Stimulated activated CD8-positive, alpha-beta memory T cell treated with anti-CD3 and anti-CD28 coated beads, Interleukin-4, amount 100 ng/mL, for 4 hours (primary cell): ENCODE data around the gene LAMA3.

Source experiments
- DNase-seq, 2 donors: peaks; one replicate each; pipeline ENCODE4 v3.0.0-alpha.2; 2020; ENCODE audit warnings: low read depth in 2 of 2, low spot score in 1 of 2

The LAMA3 gene

GRCh38 chr18:23845988-23846630 is 156.9 kb downstream of the LAMA3 start:
- no peak for DNase-seq

- DNase-seq = no peak
Observed at GRCh38 chr18:23847321-23847986, 158.2 kb downstream of the LAMA3 start.

GRCh38 chr18:23849141-23849540 is 159.9 kb downstream of the LAMA3 start:
- DNase-seq = no peak

DNA sequence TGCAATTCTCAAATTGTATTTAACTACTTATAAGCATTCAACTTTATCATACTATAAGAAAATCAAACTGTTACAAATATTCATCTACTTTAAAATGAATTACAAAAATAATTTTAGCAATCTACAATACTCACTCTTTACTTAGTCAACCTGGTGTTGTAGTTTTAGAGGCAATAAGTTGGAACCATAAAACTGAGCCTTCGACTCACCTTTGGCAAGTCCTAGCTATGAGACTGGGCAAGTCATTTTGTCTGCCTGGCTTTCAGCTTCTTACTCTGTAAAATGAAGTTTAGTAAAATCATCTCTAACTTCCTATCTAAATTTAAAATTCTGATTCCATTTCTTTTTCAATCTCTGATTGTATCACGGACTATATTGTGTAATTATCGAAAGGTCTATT is 161.0 kb downstream of the LAMA3 start:
- DNase-seq = no peak

- DNase-seq = no peak
Observed at GRCh38 chr18:23851470-23852002, 162.3 kb downstream of the LAMA3 start.

- no peak for DNase-seq
Observed at GRCh38 chr18:23852236-23853045, 163.2 kb downstream of the LAMA3 start.

DNA sequence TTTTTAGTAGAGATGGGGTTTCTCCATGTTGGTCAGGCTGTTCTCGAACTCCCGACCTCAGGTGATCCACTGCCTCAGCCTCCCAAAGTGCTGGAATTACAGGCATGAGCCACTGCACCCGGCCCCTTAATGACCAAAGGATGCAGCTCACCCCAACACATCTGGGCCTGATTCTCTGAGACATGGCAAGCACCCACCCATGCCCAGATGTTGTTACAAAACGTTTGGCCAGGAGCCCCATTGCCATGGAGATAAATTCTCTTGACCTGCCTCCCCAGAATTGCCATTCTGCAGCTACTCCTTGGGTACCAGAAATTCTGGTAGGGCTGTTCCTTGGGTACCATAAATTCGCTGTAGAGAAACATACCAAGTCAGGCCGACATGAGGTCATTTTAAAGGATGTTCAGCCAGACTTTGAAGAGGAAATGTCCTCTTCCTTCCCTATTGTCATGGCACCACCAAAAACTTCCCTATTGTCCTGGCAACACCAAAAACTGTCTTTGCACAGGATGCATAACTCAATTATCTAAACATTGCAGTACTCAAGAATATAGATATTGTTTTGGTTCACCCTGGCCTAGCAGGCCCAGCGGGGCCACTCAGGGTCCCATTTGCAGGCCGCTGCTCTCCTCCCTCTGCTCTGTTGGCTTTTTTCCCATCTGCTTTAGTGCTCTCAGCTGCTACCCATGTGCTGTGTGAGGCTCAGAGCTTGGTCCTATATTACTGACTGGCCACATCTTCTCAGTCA is 164.4 kb downstream of the LAMA3 start:
- DNase-seq = no peak

- DNase-seq = no peak
Observed at GRCh38 chr18:23855721-23856120, 166.5 kb downstream of the LAMA3 start.

GRCh38 chr18:23856466-23857163 is 167.4 kb downstream of the LAMA3 start:
- no peak for DNase-seq

DNA sequence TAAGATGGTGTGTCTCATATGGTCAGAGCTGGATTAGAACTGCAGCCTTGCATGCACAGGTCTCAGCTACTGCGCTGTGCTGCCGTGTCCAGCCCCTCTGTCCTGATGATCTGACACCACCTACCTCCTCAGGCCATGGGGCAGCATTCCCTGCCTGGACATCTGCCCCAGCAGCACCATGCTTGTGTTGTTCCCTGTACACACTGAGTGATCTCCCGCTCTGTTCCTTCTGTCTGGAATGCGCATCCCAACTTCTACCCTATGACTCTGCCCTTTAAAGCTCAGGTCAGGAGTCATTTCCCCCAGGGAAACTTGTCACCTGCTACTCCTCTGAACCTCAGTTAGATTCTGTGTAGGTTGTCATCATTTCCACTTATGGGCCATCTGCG is 167.9 kb downstream of the LAMA3 start:
- DNase-seq = no peak

- no peak for DNase-seq
Observed at GRCh38 chr18:23857756-23858155, 168.5 kb downstream of the LAMA3 start.

DNA sequence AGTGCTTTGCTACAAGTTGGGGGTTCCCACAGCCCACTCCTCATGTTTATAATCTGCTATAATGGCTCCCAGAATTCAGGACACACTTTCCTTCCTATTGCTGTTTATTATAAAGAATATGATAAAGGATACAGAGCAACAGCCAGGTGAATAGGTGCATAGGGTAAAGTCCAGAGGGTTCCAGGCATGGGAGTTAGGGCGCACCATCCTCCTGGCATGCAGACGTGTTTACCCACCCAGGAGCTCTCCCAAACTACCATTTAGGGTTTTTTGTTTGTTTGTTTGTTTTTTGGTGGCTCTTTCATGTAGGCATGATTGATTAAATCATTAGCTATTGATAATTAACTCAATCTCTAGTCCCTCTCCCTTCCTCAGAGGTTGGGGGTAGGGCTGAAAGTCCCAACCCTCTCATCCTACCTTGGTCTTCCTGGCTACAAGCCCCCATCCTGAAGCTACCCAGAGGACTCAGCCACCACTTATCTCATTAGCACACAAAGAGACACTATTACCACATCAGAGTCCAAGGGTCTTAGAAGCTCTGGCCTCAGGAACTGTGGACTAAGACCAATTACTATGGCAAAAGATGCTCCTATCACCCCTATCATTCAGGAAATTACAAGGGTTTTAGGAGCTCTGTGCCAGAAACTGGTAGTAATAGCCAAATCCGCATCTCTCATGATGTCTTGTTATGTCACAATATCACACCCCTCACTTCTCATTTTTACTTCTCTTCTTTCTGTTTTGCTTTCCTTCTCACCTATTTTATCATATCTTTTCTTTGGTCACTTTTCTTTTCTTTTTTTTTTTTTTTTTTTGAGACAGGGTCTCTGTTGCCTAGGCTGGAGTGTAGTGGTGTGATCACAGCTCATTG is 170.4 kb downstream of the LAMA3 start:
- no peak for DNase-seq

DNA sequence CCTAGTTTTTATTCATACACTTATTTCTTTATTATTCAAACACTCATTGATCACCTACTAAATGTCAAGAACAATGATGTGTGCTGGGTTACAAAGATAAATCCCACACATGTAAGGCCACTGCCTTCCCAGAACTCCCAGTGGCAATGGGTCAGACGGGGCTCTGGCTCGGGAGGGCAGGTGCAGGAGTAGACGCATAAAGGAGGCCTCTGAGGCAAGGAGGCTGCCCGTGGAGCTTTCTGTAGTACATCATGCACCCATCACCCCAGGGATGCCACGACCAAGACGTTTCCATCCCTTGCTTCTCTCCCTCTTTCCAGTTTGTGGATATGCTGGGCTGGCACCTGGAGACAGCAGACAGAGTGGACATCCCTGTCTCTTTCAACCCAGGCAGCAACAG is 172.1 kb downstream of the LAMA3 start:
- DNase-seq = no peak

DNA sequence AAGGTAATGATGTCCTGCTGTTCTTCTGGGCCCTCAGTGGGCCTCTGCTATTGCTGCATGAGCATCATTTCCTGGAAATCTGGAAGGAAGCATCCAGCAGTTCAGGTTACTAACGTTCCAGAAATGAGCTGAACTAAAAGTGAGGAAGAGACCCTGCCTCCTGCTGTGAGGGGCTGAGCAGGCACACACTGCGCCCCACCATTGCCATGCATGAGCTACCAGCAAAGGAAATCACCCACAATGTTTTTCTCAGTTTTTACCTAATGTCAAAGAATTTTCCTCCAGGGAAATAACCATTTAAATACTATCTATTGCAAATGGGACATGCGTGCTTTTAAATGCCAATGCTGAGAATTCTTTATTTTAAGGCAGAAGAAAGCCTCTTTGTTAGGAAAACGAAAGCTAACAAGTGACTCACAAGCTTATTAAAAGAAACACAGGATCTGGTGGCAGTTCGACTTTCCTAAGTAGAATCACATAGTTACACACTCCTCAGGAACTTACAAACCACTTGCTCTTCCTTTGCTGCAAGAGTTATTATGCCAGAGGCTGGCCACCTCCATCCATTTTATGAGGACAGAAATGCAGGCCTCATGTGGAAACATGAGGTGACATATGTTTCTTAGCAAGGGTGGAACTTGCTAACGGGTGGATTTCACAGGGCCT is 172.7 kb downstream of the LAMA3 start:
- no peak for DNase-seq

- DNase-seq = no peak
Observed at GRCh38 chr18:23864624-23865023, 175.4 kb downstream of the LAMA3 start.

GRCh38 chr18:23867006-23867405 is 177.8 kb downstream of the LAMA3 start:
- no peak for DNase-seq

DNA sequence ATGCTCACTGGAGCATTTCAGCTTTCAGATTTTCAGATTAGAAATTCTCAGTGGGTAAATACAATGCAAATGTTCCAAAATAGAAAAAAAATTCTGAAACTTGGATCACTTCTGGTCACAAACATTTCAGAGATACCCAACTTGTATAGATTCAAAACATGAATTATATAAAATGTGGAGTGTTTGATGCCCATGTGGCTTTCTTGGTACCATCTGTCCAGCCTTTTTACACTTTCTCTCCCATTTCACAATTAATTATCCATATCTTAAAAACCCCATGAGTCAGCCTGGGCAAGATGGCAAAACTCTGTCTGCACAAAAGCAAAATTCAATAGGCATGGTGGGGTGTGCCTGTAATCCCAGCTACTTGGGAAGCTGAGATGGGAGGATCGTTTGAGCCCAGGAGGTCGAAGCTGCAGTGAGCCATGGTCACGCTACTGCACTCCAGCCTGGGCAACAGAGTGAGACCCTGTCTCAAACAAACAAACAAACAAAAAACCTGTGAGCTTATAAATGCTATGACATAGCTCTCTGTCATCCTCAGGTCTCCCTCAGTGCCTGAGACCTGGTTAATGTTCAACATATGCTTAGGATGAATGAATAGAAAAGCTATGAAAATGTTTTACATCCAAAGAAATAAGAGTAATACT is 179.0 kb downstream of the LAMA3 start:
- DNase-seq = no peak

DNA sequence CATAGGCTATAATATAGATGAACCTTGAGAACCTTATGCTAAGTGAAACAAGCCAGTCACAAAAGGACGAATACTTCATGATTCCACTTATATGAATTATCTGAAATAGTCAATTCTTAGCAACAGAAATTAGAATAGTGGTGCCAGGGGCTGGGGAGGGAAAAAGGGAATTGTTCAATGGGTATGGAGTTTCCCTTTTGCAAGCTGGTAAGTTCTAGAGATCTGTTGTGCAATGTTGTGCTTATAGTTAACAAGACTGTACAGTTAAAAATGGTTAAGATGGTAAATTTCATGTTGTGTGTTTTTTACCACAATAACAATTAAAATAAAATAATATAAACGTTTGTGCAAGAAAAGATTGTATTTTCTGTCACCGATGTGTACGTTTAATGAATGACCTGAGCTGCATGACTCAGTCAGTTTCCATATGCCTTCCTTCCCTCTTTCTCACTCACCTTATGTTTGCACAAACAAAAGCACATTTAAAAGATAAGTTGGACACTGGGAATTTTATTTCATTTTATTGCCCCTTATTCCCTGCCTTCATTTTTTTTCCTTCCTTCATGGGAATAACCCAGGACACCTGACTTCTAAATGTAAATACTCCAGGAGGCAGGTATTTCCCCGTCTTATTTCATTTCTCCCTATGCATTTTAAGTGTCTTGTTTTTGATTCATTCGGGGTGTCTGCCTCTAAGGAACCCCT is 181.6 kb downstream of the LAMA3 start:
- DNase-seq = no peak
